ENCODE measurements around the gene A1CF. TPM values are rescaled to one million over a fixed set of nuclear protein-coding genes. Genes with fewer than 3 reads are reported as not detected.

The A1CF gene, protein sequence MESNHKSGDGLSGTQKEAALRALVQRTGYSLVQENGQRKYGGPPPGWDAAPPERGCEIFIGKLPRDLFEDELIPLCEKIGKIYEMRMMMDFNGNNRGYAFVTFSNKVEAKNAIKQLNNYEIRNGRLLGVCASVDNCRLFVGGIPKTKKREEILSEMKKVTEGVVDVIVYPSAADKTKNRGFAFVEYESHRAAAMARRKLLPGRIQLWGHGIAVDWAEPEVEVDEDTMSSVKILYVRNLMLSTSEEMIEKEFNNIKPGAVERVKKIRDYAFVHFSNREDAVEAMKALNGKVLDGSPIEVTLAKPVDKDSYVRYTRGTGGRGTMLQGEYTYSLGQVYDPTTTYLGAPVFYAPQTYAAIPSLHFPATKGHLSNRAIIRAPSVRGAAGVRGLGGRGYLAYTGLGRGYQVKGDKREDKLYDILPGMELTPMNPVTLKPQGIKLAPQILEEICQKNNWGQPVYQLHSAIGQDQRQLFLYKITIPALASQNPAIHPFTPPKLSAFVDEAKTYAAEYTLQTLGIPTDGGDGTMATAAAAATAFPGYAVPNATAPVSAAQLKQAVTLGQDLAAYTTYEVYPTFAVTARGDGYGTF
- not detected for total RNA-seq

DNA sequence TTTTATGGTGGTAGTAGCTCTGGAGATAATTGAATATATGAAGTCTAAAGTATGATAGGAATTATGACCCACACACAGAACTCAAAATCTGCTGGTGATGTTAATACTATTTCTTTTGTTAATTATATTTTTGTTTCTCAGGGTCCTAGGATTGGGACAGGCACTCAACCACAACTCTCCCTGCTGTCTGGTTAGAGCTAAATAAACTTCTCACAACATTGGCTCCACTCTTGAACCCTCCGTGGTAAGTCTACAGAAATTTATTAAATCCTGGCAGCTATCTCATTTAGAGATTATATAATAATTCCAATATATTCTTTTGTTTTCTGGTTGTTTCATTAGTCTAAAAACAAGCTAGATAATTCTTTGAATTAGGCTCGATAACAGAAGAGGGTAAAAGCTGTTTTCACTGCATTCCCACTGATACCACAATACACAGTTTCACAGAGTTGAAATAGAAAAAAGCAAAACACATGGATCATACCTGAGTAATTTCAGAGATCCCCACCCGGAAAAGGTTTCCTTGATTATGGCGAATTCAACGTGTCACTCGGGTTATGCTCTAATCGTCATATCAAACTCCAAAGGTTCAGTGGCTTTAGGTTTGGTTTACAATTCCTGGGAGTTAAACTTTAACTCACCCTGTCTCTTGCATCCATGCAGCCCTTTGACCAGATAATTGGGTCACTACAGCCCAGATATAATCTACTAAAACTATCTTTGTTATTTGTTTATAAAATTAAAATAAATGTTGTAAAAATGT lies at the start of gene A1CF:
Gene A1CF, minus strand, starts transcription at position 531 of the 763 bp plus-strand sequence. CDS start 25,687 bp downstream, outside the sequence.

Other genes starting within 250 kb of the A1CF start
- gene ASAH2B, start 145.7 kb downstream of the A1CF start, total RNA-seq = 1 to 10 TPM; 1.5 to 2.3 TPM
- not detected for gene PRKG1, start 188.9 kb upstream of the A1CF start, total RNA-seq